PC-9 (cell line): ENCODE results near the gene TTC23. TPM values are rescaled to one million over a fixed set of nuclear protein-coding genes. Genes with fewer than 3 reads are reported as not detected.
"Not testable (repeated sequence)": the region's sequence is repeated elsewhere in the genome, so short reads cannot be mapped to it uniquely, and the experiment has no call there.

Experiments
- BruUV-seq: library from RNA; stranded (reverse); fragments of 400-500 nt; replicated peaks from 2 replicates; lab custom pipeline; 2021; lab: Mats Ljungman, UMichigan
- CTCF ChIA-PET: fragments of 300-600 bp; sonication (Branson Sonifier 250); formaldehyde crosslinking; loops from one replicate; lab custom pipeline; 2022; ENCODE audit warnings: antibody characterized with exemption; lab: Charles Lee
- POLR2A ChIA-PET: fragments of 300-600 bp; sonication (Branson Sonifier 250); formaldehyde crosslinking; loops from one replicate; lab custom pipeline; 2022; ENCODE audit warnings: antibody characterized with exemption; ENCODE audit not compliant: unreplicated experiment; lab: Charles Lee
- DNase-seq, 2 experiments: peaks; one replicate each; pipeline versions ENCODE4 v3.0.0 to v3.0.0-alpha.2; 2015 to 2022; ENCODE audit warnings: mixed read lengths in 1 of 2
- H2AFZ ChIP-seq: fragments of 200-600 bp; sonication (generic); 2 replicates; pipeline ENCODE4 v1.8.1; 2017; ENCODE audit warnings: antibody characterized with exemption
- H3F3A ChIP-seq: fragments of 200-600 bp; sonication (generic); 2 replicates; pipeline ENCODE4 v1.8.1; 2017; ENCODE audit warnings: antibody characterized with exemption, mild to moderate bottlenecking, low read depth; ENCODE audit not compliant: insufficient read depth
- H3K27ac ChIP-seq: fragments of 200-600 bp; sonication (generic); 2 replicates; pipeline ENCODE4 v1.6.1; 2016; ENCODE audit warnings: mixed run types
- H3K27me3 ChIP-seq: fragments of 200-600 bp; sonication (generic); 2 replicates; pipeline ENCODE4 v1.6.1; 2016; ENCODE audit warnings: low read depth, mixed run types; ENCODE audit not compliant: insufficient read depth
- H3K36me3 ChIP-seq: fragments of 200-600 bp; sonication (generic); 2 replicates; pipeline ENCODE4 v1.6.1; 2016; ENCODE audit warnings: low read depth, mixed run types
- H3K4me1 ChIP-seq: fragments of 200-600 bp; sonication (generic); replicated peaks from 2 replicates; pipeline ENCODE4 v1.6.1; 2016; ENCODE audit warnings: mixed run types; ENCODE audit not compliant: insufficient read depth
- H3K4me2 ChIP-seq: fragments of 200-600 bp; sonication (generic); 2 replicates; pipeline ENCODE4 v1.6.1; 2017; ENCODE audit warnings: mixed run types
- H3K4me3 ChIP-seq: fragments of 200-600 bp; sonication (generic); 2 replicates; pipeline ENCODE4 v1.6.1; 2016; ENCODE audit warnings: mixed run types
- H3K79me2 ChIP-seq: fragments of 200-600 bp; sonication (generic); 2 replicates; pipeline ENCODE4 v1.6.1; 2017; ENCODE audit warnings: low read depth, mixed run types
- H3K9me2 ChIP-seq: fragments of 200-600 bp; sonication (generic); 2 replicates; pipeline ENCODE4 v1.8.1; 2017; ENCODE audit warnings: mild to moderate bottlenecking; ENCODE audit not compliant: insufficient read depth
- H3K9me3 ChIP-seq: fragments of 200-600 bp; sonication (generic); 2 replicates; pipeline ENCODE4 v1.8.1; 2016; ENCODE audit warnings: low read depth; ENCODE audit not compliant: insufficient read depth
- H4K20me1 ChIP-seq: fragments of 200-600 bp; sonication (generic); 2 replicates; pipeline ENCODE4 v1.8.1; 2017; ENCODE audit not compliant: insufficient read depth
- CTCF ChIP-seq: fragments of 200-600 bp; sonication (generic); conservative IDR thresholded peaks from 2 replicates; pipeline ENCODE4 v1.6.1; 2017; ENCODE audit warnings: mixed run types, antibody characterized with exemption, mild to moderate bottlenecking, moderate library complexity
- EZH2 ChIP-seq: fragments of 200-600 bp; sonication (generic); IDR thresholded peaks from 2 replicates; pipeline ENCODE4 v1.8.0; 2017; ENCODE audit warnings: antibody characterized with exemption, low read depth
- intact Hi-C: fragments of 100-400 bp; cut with micrococcal nuclease; formaldehyde crosslinking; loops from one replicate; pipeline ENCODE4 v1.10.0; 2022; ENCODE audit not compliant: unreplicated experiment
- total RNA-seq: library from RNA; stranded (reverse); gene quantifications from 2 replicates; pipeline ENCODE4 v1.2.3, GENCODE V29; 2021

TTC23 gene
- total RNA-seq, 1 experiment from 2014 or later = 18.4 TPM

GRCh38 chr15:99238849-99239248 is 10.5 kb downstream of the TTC23 start:
- H3K27me3 ChIP-seq = no peaks in the 10 kb centered on the region
- ChIA-PET POLR2A (no interaction called here), CTCF (no interaction called here)
- BruUV-seq = no TSS peak
- TF ChIP-seq CTCF (no peak), EZH2 (no peak)
- intact Hi-C loops = no loop called here
- no peaks in the 10 kb centered on the region for H3F3A ChIP-seq
- H3K4me2 ChIP-seq = no peak overlapping the region
- no peak overlapping the region for H3K4me3 ChIP-seq
- no peaks in the 10 kb centered on the region for H3K9me2 ChIP-seq
- H4K20me1 ChIP-seq = no peaks in the 10 kb centered on the region
- no peak overlapping the region for H2AFZ ChIP-seq
- no peak overlapping the region for H3K27ac ChIP-seq
- H3K4me1 ChIP-seq = no peaks in the 10 kb centered on the region
- H3K79me2 ChIP-seq = no peaks in the 10 kb centered on the region
- no peak for DNase-seq
- H3K9me3 ChIP-seq = no peaks in the 10 kb centered on the region
- 0 out of 2 replicates have a peak, but pooled peaks cover 8% of the 10 kb centered on the region for H3K36me3 ChIP-seq

- H3F3A ChIP-seq, H3K4me3 ChIP-seq, H3K4me1 ChIP-seq, H2AFZ ChIP-seq, H3K4me2 ChIP-seq, H3K9me2 ChIP-seq, H3K9me3 ChIP-seq, CTCF ChIA-PET, H3K27ac ChIP-seq, H3K36me3 ChIP-seq, H3K27me3 ChIP-seq, intact Hi-C loops, BruUV-seq, H4K20me1 ChIP-seq, DNase-seq, H3K79me2 ChIP-seq: not testable (repeated sequence)
- POLR2A ChIA-PET = interaction anchor here (0.6 to 0.7 kb wide), 2 partner anchors 325 to 666 kb away, joined by 4 to 10 read pairs; no protein-coding TSS in a partner anchor
These were observed 15.2 kb downstream of the TTC23 start for GRCh38 chr15:99234160-99234559.

GRCh38 chr15:99232740-99233139 is 16.6 kb downstream of the TTC23 start:
- Histone ChIP-seq H3K4me2 (no peak overlapping the region), H3K9me3 (no peaks in the 10 kb centered on the region), H3K4me1 (no peaks in the 10 kb centered on the region), H3K9me2 (no peaks in the 10 kb centered on the region; the same call in 1 of the 2 replicates), H4K20me1 (no peaks in the 10 kb centered on the region), H3K79me2 (no peaks in the 10 kb centered on the region; the same call in 1 of the 2 replicates), H3K4me3 (no peak overlapping the region), H3K27me3 (no peaks in the 10 kb centered on the region), H2AFZ (no peak overlapping the region), H3K27ac (no peak overlapping the region), H3F3A (no peaks in the 10 kb centered on the region), H3K36me3 (0 out of 2 replicates have a peak, but pooled peaks cover 8% of the 10 kb centered on the region)
- ChIA-PET CTCF (no interaction called here), POLR2A (no interaction called here)
- no peak for DNase-seq
- BruUV-seq = no TSS peak
- TF ChIP-seq CTCF (no peak), EZH2 (no peak)
- intact Hi-C loops = no loop called here

- POLR2A ChIA-PET = no interaction called here
- Histone ChIP-seq H3K9me3 (no peaks in the 10 kb centered on the region), H3K9me2 (no peaks in the 10 kb centered on the region; the same call in 1 of the 2 replicates), H3K27me3 (no peaks in the 10 kb centered on the region), H3F3A (no peaks in the 10 kb centered on the region), H3K36me3 (0 out of 2 replicates have a peak, but pooled peaks cover 4% of the 10 kb centered on the region), H3K4me1 (no peaks in the 10 kb centered on the region), H3K79me2 (no peaks in the 10 kb centered on the region; the same call in 1 of the 2 replicates), H4K20me1 (no peaks in the 10 kb centered on the region), H3K4me2 (no peak overlapping the region), H3K27ac (no peak overlapping the region), H2AFZ (no peak overlapping the region), H3K4me3 (no peak overlapping the region)
- CTCF ChIA-PET = no interaction called here
- intact Hi-C loops = no loop called here
- TF ChIP-seq EZH2 (no peak), CTCF (no peak)
- BruUV-seq = no TSS peak
- no peak for DNase-seq
These were observed 18.5 kb downstream of the TTC23 start for GRCh38 chr15:99230867-99231266.
